ENCODE data around the gene GPATCH2. TPM values are rescaled to one million over a fixed set of nuclear protein-coding genes. Genes with fewer than 3 reads are reported as not detected.
"Not testable (repeated sequence)": the region's sequence is repeated elsewhere in the genome, so short reads cannot be mapped to it uniquely, and the experiment has no call there.

The GPATCH2 gene
- total RNA-seq, 1 experiment from 2014 or later, result 6.0 TPM

- no peak for DNase-seq (ENCODE audit: low spot score)
Observed at GRCh38 chr1:217526636-217527035, 104.3 kb downstream of the GPATCH2 start.

GRCh38 chr1:217525773-217526490 lies 105.0 kb downstream of the GPATCH2 start:
- DNase-seq (ENCODE audit: low spot score), result no peak

- no peak for DNase-seq (ENCODE audit: low spot score)
Observed at GRCh38 chr1:217524787-217525520, 105.9 kb downstream of the GPATCH2 start.

- not testable (repeated sequence) for DNase-seq (ENCODE audit: low spot score)
Observed at GRCh38 chr1:217523921-217524320, 107.0 kb downstream of the GPATCH2 start.

- no peak for DNase-seq (ENCODE audit: low spot score)
Observed at GRCh38 chr1:217522277-217522676, 108.6 kb downstream of the GPATCH2 start.

GRCh38 chr1:217521317-217521716 lies 109.6 kb downstream of the GPATCH2 start:
- DNase-seq (ENCODE audit: low spot score), result no peak

GRCh38 chr1:217506878-217507277 lies 124.0 kb downstream of the GPATCH2 start:
- DNase-seq (ENCODE audit: low spot score), result no peak

- no peak for DNase-seq (ENCODE audit: low spot score)
Observed at GRCh38 chr1:217498209-217498608, 132.7 kb downstream of the GPATCH2 start.

- no peak for DNase-seq (ENCODE audit: low spot score)
Observed at GRCh38 chr1:217495249-217495648, 135.6 kb downstream of the GPATCH2 start.

GRCh38 chr1:217494767-217495166 lies 136.1 kb downstream of the GPATCH2 start:
- no peak for DNase-seq (ENCODE audit: low spot score)

GRCh38 chr1:217493290-217493689 lies 137.6 kb downstream of the GPATCH2 start:
- DNase-seq (ENCODE audit: low spot score), result peak; percentile 31

GRCh38 chr1:217484871-217485270 lies 146.0 kb downstream of the GPATCH2 start:
- DNase-seq (ENCODE audit: low spot score), result no peak

GRCh38 chr1:217482356-217483102 lies 148.4 kb downstream of the GPATCH2 start:
- DNase-seq (ENCODE audit: low spot score), result no peak

- DNase-seq (ENCODE audit: low spot score), result no peak
Observed at GRCh38 chr1:217478450-217478849, 152.4 kb downstream of the GPATCH2 start.

- DNase-seq (ENCODE audit: low spot score), result no peak
Observed at GRCh38 chr1:217472915-217473314, 158.0 kb downstream of the GPATCH2 start.

- DNase-seq (ENCODE audit: low spot score), result no peak
Observed at GRCh38 chr1:217471403-217471802, 159.5 kb downstream of the GPATCH2 start.

- DNase-seq (ENCODE audit: low spot score), result no peak
Observed at GRCh38 chr1:217469983-217470382, 160.9 kb downstream of the GPATCH2 start.

- no peak for DNase-seq (ENCODE audit: low spot score)
Observed at GRCh38 chr1:217465102-217465501, 165.8 kb downstream of the GPATCH2 start.

GRCh38 chr1:217462666-217463065 lies 168.2 kb downstream of the GPATCH2 start:
- no peak for DNase-seq (ENCODE audit: low spot score)

GRCh38 chr1:217462159-217462558 lies 168.7 kb downstream of the GPATCH2 start:
- no peak for DNase-seq (ENCODE audit: low spot score)

GRCh38 chr1:217457016-217457415 lies 173.9 kb downstream of the GPATCH2 start:
- no peak for DNase-seq (ENCODE audit: low spot score)

- no peak for DNase-seq (ENCODE audit: low spot score)
Observed at GRCh38 chr1:217456261-217456660, 174.6 kb downstream of the GPATCH2 start.
